Fibroblast of the aortic adventitia (primary cell): ENCODE data around the gene MCL1. TPM values are rescaled to one million over a fixed set of nuclear protein-coding genes. Genes with fewer than 3 reads are reported as not detected.

Source experiments
- DNase-seq: peaks from one replicate; pipeline ENCODE4 v3.0.0-alpha.2; 2010; ENCODE audit warnings: low read depth
- H3K4me3 ChIP-seq: 2 replicates; pipeline ENCODE4 v1.5.1; 2011; ENCODE audit warnings: low read depth, mild to moderate bottlenecking, control low read depth, low read length, moderate library complexity
- total RNA-seq: library from RNA; depleted of rRNA; stranded (reverse); fragments of >200 nt; gene quantifications from 2 replicates; pipeline ENCODE4 v1.2.3, GENCODE V29; 2012; ENCODE audit warnings: low replicate concordance
- TF ChIP-seq, protein P1 (sequence below): IDR thresholded peaks from 2 replicates; pipeline ENCODE4 v1.5.1; 2011; ENCODE audit warnings: mild to moderate bottlenecking, low read length, control low read depth, inconsistent platforms; ENCODE audit not compliant: insufficient read depth

MCL1 gene
- total RNA-seq, 1 donor: 212 TPM

DNA sequence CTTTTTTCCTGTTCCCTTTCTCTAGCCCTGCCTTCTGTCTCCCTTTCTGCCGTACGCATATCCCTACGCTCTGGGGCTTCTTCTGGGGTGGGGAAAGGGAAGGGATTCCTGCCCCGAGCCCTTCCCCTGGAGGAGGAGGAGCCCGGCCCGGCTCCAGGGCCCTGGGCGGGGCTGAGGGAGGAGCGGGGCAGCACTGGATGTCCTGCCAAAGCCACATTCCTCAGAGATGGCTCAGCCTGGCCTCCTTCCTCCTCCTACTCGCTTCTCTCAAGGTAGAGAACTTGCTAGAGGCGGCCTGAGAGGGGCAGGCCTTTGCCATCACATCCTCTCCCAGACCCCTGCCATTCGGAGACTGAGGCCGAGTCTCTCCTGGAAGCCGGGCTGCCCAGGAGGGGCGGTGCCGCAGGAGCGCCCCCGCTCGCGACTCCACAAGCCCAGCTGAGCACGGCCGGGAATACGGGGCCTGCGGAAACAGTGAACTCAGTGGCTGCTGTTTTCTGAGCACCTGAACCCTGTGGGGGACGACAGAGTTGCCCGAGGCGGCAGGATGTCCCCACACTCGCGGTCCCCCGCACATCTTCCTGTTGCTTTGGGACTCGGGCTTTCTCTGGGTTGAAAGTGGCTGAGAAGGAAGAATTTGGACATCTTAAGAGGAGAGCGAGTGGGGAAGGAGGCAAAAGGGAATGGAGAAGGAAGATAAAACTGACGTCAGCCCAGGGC lies 18.0 kb downstream of the MCL1 start:
- TF ChIP-seq, protein P1, sequence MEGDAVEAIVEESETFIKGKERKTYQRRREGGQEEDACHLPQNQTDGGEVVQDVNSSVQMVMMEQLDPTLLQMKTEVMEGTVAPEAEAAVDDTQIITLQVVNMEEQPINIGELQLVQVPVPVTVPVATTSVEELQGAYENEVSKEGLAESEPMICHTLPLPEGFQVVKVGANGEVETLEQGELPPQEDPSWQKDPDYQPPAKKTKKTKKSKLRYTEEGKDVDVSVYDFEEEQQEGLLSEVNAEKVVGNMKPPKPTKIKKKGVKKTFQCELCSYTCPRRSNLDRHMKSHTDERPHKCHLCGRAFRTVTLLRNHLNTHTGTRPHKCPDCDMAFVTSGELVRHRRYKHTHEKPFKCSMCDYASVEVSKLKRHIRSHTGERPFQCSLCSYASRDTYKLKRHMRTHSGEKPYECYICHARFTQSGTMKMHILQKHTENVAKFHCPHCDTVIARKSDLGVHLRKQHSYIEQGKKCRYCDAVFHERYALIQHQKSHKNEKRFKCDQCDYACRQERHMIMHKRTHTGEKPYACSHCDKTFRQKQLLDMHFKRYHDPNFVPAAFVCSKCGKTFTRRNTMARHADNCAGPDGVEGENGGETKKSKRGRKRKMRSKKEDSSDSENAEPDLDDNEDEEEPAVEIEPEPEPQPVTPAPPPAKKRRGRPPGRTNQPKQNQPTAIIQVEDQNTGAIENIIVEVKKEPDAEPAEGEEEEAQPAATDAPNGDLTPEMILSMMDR: no peak
- H3K4me3 ChIP-seq: peak overlapping the region; percentile 73
- peak; percentile 99 for DNase-seq

DNA sequence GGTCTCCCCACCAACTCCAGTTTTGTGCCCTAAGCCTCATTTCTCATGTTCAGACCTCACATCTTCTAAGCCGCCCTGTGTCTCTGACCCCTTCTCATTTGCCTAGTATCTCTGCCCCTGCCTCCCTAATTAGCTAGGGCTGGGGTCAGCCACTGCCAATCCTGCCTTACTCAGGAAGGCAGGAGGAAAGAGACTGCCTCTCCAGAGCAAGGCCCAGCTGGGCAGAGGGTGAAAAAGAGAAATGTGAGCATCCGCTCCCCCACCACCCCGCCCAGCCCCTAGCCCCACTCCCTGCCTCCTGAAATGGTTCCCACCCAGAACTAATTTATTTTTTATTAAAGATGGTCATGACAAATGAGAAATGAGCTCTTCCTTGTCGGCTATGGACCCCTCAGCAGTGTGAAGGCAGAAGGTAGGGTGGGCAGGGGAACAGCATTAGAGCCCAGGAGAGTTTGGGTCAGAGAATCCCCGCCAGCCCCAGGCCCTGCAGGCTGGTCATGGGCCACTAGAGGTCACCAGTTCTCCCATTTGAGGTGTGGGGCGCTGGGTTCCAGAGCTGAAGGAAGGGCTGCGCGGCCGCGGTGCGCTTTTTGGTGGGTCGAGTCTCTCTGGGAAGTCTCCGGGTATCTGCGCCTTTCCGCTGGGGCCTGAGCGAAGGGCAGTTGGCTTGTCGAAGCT lies 18.7 kb downstream of the MCL1 start:
- TF ChIP-seq, protein P1: peak; percentile 90
- no peak for DNase-seq
- H3K4me3 ChIP-seq: peak overlapping the region; percentile 73

DNA sequence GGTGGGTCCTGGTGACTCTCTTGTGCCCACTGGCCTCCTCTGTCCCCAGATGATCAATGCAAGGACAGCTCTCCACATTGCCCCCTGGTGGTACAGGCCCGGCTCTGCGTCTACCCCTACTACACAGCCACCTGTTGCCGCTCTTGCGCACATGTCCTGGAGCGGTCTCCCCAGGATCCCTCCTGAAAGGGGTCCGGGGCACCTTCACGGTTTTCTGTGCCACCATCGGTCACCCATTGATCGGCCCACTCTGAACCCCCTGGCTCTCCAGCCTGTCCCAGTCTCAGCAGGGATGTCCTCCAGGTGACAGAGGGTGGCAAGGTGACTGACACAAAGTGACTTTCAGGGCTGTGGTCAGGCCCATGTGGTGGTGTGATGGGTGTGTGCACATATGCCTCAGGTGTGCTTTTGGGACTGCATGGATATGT lies 19.4 kb downstream of the MCL1 start:
- DNase-seq: peak; percentile 60
- H3K4me3 ChIP-seq: peak overlapping the region; percentile 73
- TF ChIP-seq, protein P1: peak; percentile 92

DNA sequence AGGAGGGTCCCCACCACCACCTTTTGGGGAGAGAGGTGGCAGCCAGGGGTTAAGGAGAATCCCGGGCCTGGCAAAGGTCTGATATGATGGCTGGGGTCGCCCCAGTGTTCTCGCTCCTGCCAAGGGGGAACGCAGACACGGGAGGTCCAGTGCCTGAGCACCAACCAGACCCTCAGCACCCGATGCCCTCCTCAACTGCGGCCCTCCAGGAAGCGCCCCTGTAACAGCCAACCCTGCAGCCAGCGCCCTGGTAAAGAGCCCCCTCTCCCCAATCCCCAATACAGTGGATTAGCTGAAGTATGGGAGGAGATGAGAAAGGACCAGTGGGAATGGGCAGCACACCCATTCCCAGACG lies 19.8 kb downstream of the MCL1 start:
- TF ChIP-seq, protein P1: no peak
- DNase-seq: no peak
- no peak overlapping the region for H3K4me3 ChIP-seq

DNA sequence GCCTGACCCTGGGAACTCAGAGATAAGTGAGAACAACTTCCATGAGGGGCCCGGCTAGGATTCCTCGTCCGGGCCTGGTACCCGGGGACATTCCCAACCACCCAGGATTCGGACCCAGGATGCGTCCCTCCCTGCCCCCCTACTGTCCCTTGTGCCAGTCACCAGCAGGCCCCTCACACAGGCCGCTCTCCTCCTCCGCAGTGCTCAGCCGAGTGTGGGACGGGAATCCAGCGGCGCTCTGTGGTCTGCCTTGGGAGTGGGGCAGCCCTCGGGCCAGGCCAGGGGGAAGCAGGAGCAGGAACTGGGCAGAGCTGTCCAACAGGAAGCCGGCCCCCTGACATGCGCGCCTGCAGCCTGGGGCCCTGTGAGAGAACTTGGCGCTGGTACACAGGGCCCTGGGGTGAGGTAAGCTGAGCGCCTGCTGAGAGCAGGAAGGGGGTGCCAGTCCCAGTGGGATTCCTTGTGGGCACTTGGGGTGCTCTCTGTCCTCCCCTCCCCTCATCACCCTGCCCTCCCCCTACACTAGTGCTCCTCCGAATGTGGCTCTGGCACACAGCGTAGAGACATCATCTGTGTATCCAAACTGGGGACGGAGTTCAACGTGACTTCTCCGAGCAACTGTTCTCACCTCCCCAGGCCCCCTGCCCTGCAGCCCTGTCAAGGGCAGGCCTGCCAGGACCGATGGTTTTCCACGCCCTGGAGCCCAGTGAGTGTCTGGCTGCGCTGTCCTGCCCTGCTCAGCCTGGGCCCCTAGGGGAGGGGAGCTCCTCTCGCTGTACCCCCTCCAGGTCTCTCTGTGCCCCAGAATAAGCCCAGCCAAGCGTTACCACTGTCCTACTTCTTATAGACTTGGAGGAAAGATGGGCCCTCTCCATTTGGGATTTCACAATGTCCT lies 20.4 kb downstream of the MCL1 start:
- TF ChIP-seq, protein P1: no peak
- DNase-seq: no peak
- peak overlapping the region; percentile 28 for H3K4me3 ChIP-seq

DNA sequence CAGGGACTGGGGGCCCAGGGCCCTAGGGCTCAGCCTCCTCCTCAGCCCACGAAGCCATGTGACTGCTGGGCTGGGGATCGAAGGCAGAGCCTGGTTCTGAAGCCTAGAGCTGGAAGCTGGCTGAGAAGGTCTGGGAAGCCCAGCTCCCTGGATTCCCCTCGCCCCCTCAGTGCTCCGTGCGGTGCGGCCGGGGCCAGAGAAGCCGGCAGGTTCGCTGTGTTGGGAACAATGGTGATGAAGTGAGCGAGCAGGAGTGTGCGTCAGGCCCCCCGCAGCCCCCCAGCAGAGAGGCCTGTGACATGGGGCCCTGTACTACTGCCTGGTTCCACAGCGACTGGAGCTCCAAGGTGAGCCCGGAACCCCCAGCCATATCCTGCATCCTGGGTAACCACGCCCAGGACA lies 21.1 kb downstream of the MCL1 start:
- peak overlapping the region; percentile 28 for H3K4me3 ChIP-seq
- DNase-seq: no peak
- TF ChIP-seq, protein P1: no peak
